Adipose tissue (tissue), 3 donors: Measurements from ENCODE around the gene EPS15. TPM values are rescaled to one million over a fixed set of nuclear protein-coding genes. Genes with fewer than 3 reads are reported as not detected.

ENCODE experiments used
- H3K27ac ChIP-seq: one replicate; pipeline ENCODE4 v1.5.1; 2013; ENCODE audit warnings: low read depth, low read length
- WGBS, 3 donors: extraction: QIAGEN DNeasy Blood & Tissue Kit; methylation state at CpG; one replicate each; pipeline ENCODE4 v1.1.7; 2013; 5-methylcytosine and 5-hydroxymethylcytosine counted together
- polyA plus RNA-seq, 3 donors: library from polyadenylated mRNA; stranded (reverse); fragments of 200-250 nt; gene quantifications; one replicate each; pipeline ENCODE4 v1.2.3, GENCODE V29; 2013
- donor health status: healthy with polysubstance abuse.
- donor health status: Bipolar disorder and iron deficiency.
- donor health status: healthy.

Gene EPS15
- polyA plus RNA-seq, 3 donors = 7.9 to 38.2 (median 16.1) TPM

DNA sequence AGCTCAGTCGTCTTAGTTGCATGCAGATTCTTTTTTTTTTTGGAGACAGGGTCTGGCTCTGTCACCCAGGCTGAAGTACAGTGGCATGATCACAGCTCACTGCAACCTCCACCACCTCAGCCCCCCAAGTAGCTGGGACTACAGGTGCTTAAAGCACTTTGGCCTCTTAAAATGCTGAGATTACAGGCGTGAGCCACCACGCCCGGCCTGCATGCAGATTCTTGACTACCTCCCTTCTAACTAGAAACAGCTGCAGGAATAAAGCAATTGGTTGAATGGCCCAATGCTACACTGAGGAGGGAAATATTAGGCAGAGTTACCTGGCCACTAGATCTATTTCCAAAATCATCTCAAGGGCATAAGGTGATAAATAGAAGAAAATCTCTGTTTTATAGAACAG, 159.2 kb downstream of the EPS15 start:
- 94 to 97% (median 96%) methylated on average over 4 of the region's 4 CpGs for WGBS, 3 donors
- H3K27ac ChIP-seq = no peak overlapping the region

DNA sequence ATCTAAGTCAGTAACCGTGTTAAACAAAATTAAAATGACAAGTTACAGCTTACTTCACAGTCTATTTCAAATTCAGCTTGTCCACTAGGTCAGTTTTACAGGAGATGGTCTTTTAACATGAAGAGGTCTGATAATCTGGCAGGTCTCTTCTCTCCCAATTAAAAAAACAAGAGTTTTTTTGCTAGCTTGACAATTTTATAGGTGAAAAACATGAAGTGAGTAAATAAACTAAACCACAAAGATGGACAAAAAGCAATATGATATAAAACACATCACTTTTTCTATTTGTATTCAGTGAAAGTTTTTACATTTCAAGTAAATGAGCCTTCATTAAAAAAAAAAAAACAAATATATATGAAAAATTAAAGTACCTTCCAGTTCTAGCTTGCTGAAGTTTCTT, 163.7 kb downstream of the EPS15 start:
- WGBS, 3 donors = 69 to 100% (median 97%) methylated on average over 1 of the region's 1 CpG
- no peak overlapping the region for H3K27ac ChIP-seq

DNA sequence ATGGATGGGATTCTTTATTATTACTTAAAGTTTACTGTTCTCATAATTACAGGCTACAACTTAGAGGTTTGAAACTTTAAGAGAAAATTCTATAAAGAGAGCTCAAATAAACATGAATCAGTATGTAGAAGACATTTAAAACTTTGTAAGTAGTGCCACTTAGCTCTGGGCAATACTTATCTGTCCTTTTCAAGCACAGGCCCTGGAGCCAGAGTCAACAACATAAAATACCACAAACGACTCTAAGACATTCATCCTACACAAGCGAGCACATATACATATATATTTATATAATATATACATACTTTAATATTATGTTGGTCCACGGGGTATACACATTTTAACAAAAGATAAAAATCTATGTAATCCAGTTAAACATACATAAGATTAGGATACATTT, 164.7 kb downstream of the EPS15 start:
- no peak overlapping the region for H3K27ac ChIP-seq
- WGBS, 3 donors = 73 to 95% (median 75%) methylated on average over 3 of the region's 3 CpGs

DNA sequence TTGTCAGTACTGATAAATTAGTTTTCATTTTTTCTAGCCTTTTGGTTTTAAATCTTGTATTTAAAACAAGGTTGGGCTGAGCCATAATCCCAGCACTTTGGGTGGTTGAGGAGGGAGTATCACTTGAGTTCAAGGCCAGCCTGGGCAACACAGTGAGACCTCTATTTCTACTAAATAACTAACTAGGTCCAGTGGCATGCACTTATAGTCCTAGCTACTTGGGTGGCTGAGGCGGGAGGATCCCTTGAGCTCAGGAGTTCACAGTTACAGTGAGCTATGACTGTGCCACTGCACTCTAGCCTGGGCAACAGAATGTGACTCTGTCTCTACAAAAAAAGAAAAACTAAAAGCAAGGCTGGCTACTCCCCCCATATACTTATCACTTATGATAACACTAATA, 167.2 kb downstream of the EPS15 start:
- 67 to 97% (median 91%) methylated on average over 1 of the region's 1 CpG for WGBS, 3 donors
- H3K27ac ChIP-seq = no peak overlapping the region

DNA sequence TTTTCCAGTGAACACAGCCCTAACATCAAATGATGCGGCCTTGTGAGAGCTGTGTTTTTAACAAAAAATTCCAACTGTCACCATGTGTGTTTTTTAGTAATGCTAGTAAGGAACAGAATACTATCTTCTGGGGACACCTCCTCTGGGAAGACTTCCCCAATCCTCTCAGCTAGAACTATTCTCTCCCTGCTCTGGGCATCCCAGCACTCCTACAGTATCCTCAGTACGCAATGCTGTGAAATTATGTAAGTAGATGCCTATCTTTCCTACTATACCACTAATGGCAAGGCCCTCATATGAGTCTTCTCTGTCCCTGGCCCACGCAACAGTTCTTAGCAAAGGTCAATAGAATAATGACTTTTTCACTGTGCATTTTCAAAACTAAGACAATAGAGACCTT, 169.2 kb downstream of the EPS15 start:
- no peak overlapping the region for H3K27ac ChIP-seq
- 96 to 99% (median 97%) methylated on average over 3 of the region's 3 CpGs for WGBS, 3 donors

DNA sequence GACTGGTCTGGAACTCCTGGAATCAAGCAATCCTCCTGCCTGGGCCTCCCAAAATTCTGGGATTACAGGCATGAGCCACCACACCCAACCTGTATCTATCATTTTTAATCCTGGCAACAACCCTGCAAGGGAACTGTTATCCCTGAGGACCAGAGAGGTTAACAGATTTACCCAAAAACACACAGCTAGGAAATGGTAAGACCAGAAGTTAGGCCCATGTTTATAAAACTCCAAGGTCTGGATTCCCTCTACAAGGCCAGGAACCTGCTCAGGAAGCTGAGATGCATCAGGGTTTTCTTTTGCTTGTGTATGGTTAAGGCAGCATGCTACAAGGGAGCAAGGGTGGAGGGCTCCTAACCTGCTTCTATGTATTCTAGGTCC, 170.9 kb downstream of the EPS15 start:
- no peak overlapping the region for H3K27ac ChIP-seq

DNA sequence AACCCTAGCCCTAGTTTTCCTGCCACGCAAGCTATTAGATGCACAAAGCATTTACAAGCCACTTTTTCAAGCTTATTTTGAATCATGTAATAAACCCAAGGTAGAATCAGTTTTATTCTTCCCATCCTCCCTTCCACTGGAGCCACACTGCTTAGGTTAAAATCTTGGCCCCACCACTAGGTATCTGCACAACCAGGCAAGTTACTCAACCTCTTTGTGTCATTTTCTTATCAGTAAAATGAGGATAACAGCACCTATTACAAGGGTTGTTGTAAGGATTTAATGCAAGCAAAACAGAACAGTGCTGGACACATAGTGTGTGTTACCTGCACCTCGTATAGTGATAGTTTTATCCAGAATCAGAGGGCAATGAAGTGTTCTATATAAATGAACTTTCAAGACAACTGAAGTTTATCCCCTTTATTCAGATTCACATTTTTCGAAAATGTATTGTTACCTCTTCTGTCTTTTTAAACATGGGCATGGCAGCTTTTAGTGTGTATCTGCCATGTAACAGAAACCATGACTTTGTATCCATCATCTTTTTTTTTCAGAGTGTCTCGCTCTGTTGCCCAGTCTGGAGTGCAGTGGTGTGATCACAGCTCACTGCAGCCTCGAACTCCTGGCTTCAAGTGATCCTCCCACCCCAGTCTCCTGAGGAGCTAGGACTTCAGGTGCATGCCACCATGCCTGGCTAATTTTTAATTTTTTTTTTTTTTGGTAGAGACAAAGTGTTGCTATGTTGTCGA, 171.5 kb downstream of the EPS15 start:
- no peak overlapping the region for H3K27ac ChIP-seq

DNA sequence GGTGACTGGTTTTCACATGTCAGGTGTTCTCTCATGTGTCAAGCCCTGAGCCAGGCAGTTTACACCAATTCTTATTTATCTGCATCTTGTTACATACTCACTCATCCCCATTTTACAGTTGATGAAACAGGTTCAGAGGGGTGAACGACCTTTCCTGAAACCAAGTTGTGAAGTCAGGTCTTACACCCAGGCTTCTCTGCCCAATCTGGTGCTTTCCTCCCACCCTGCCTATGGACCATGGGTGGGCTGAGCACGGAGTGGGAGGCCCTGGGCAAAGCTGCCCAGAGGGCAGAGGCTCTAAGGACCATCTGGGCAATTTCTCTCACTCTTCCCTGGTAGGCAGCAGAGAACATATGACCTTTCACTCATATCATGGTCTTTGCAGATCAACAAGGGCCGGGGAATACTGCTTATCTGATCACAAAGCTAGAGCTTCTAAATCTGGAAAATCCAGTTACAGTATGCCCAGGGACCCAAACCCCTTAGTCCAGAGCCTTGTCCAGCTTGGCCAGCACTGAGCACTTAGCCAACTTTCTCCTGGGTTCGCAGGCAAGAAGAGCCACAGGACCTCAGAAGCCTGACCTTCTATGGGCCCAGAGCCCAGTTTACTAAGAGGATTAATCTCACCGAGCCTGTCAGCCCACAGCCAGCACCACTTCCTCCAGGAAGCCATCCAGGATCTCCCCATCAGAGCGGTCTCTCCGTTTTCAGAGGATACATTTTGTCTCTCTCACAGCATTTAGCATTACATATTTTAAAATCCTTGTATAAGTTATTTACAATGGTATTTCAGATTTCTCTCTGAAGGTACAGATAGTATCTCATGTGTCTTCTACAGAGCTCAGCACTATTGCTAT, 172.8 kb downstream of the EPS15 start:
- WGBS, 3 donors = 65 to 68% (median 66%) methylated on average over 7 of the region's 7 CpGs
- no peak overlapping the region for H3K27ac ChIP-seq

More for the DNA sequence above, 171.5 kb downstream of the EPS15 start:
- WGBS, 3 donors = 88 to 89% (median 88%) methylated on average over 6 of the region's 6 CpGs

DNA sequence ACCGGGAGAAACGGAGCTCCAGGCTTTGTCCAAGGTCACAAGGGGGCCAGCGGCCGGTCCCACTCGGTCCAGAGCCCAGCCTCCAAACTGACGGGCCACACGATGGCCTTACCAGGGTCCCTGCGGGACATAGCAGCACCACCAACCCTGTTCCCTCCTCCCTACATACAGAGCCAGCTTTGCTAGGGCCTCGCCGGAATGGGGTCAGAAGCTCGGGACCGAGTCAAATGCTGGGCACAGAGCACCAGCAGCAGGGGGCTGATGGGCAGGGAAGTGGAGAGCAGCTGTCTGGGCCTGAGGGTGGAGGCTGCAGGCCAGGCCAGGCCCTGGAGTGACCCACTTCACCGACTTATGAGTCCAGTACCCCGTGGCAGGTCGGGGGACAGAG, 173.8 kb downstream of the EPS15 start:
- no peak overlapping the region for H3K27ac ChIP-seq
- 47 to 58% (median 54%) methylated on average over 15 of the region's 15 CpGs for WGBS, 3 donors

DNA sequence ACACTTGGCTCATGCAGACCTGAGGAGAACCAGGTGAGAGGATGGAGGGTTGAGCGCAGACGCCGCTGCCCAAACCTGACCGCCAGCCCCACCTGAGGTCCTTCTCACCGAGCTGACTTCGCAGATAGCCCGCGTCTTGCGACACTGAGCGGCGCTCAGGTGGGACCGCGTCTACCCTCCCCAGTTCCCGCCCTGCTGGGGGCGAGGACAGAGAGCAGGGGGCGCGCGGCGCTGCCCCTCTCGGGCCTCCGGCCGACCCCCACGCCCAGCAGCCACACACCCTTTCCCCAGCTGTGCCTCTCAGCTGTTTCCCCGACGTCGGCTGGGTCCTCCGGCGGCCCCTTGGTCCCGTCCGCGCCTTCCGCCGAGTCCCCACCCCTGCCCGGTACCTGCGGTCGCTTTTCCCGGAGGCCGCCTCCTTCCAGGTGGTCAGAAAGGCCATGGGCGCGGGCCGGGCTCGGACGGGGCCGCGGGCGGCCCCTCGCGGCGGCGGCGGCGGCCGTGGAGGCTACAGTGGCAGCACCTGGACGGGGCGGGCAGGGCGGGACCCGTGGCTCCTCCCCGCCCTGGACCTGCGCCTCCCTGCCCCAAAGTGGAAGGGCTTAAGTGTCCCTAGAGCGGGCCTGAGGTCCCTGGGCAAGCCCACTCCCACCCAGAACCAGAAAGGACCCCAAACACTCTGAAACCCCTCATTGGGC, 174.3 kb downstream of the EPS15 start:
- 6 to 7% (median 6%) methylated on average over 36 to 60 of the region's 60 CpGs for WGBS, 3 donors
- H3K27ac ChIP-seq = no peak overlapping the region

DNA sequence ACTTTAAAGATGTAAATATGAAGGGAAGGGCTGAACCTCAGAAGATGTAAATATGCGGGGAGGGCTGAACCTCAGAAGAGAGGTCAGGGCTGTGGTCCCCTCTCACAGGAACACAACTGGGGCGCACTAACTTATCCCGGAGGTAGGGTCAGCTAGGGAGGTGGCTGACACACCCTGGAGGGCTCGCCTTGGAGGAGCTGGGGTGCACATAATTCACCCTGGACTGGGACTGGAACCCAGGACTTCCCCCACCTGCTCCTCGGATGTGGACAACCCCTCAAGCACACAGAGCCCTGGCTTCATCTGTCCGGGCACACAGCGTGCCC, 174.8 kb downstream of the EPS15 start:
- WGBS, 3 donors = 62 to 72% (median 69%) methylated on average over 7 of the region's 7 CpGs
- H3K27ac ChIP-seq = no peak overlapping the region

DNA sequence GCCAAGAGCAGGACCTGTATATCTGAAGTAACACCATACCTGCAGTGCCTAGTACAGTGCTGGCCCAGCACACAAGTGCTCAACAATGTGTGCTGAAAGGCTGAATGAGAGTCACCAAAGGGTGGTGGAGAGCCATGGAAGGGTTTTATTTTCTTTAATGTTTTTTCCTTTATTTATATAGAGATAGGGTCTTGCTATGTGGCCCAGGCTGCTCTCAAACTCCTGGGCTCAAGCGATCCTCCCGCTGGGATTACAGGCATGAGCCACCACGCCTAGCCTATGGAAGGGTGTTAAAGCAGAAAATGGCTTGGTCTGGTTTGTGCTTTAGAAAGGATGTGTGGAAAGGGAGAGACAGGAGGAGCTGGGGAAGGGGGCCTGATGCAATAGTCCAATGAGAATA, 175.4 kb downstream of the EPS15 start:
- 89 to 93% (median 92%) methylated on average over 3 of the region's 3 CpGs for WGBS, 3 donors
- H3K27ac ChIP-seq = no peak overlapping the region

DNA sequence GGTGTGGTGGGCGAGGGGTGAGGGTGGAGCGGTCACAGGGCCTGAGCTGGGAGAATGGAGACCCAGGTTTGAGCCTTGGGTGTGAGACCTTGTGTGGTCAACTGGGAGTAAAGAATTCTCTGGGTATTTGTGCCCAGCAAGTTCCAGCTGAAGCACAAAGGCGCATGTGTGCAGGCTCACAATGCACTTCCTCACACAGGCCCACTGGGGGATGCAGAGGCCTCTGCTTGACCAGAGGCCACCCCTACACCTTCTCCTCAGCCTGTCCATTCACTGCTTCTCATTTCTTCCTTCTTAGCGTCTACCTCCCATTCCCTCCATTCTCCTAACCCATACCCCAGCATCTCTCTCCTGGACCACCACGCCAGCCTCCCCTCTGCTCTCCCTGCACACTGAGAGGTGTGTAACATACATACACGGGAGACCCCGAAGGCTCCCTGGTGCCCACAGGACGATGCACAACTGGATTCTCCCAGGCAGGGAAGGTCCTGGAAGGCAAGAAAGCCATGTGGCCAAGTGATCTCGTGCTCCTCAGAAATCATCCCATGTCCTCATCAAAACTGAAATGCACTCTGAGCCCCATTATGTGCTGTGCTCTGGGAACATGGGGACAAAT, 176.4 kb downstream of the EPS15 start:
- WGBS, 3 donors = 91 to 95% (median 92%) methylated on average over 9 of the region's 9 CpGs
- H3K27ac ChIP-seq = no peak overlapping the region

DNA sequence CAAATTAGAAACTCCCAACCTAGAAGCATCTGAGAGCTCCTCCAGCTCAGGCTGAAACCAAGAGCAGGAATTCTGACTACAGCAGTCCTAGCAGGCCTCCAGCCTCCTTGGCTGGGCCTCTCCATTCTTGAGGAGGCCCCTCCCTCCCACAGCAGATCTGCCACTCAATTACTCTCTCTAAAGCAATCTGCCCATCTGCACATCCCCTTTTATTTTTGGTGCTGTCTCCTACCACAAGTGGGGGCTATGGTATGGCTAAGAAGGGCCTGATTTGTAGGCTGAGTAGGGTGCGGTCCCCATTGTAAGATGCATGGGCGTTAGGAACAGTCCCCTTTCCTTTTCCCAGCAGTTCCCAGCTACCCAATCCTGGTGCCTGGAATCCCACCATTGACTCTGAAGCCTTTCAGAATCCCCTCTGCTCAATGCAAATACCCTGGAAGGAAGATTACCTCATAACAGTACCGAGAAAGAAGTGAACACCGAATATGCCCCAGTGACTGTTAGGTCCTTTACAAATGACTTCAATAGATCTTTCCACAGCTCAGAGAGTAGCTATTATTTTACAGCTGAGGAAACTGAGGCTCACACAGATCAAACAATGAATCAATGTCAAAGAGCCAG, 177.1 kb downstream of the EPS15 start:
- no peak overlapping the region for H3K27ac ChIP-seq
- 80 to 94% (median 84%) methylated on average over 4 of the region's 4 CpGs for WGBS, 3 donors

DNA sequence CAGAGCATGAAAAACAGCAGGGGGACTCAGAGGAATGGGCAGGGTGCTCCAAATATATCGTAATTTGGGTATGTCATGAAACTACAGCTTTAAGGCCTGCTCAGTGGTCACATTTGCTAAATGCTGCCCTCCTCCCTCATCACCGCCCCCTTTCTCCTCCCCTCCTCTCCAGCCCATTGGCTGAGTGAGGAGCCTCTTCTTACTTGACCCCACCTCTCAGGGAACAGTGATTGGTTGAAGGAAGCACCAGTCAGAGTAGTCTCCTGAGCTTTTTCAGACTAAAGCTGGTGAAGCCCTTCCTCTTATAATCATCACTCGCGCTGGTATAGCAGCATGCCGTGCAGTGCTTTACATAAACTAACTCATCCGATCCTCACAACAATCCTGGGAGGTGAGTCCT, 178.7 kb downstream of the EPS15 start:
- 96 to 98% (median 96%) methylated on average over 6 of the region's 6 CpGs for WGBS, 3 donors
- H3K27ac ChIP-seq = no peak overlapping the region

DNA sequence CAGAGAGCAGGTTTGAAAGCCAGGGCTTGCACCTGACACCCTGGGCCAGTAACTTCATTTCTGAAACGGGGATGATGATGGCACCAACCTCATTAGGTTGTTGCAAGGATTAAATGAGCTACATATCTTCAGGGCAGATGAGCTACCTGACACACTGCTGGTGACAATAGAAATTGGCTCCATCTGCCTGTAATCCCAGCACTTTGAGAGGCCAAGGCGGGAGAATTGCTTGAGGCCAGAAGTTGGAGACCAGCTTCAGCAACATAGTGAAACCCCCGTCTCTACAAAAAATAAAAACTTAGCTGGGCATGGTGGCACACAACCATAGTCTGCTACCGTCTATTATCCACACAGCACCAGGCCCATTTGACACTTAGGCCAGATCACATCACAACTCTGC, 182.4 kb downstream of the EPS15 start:
- WGBS, 3 donors = 91 to 94% (median 92%) methylated on average over 4 of the region's 4 CpGs
- H3K27ac ChIP-seq = no peak overlapping the region

DNA sequence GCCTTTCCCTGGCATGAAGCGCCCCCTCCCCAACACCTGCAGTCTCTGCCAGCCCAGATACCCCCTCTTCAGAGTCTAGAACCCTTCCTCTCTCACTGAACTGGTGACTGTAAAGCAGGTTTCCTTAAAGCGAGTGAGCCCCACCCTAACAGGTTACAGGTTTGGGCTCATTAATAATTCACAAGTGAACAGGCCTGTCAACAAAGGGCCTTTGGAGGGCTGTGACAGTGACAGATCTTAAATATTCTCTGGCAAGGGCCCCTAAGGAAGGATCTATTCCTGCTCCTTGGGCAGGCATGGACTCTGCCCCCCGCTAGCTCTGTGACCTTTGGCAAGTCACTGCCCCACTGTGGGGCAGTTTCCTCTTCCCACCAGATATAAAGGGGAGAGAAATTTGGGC, 183.1 kb downstream of the EPS15 start:
- no peak overlapping the region for H3K27ac ChIP-seq
- 70 to 95% (median 86%) methylated on average over 3 of the region's 3 CpGs for WGBS, 3 donors

DNA sequence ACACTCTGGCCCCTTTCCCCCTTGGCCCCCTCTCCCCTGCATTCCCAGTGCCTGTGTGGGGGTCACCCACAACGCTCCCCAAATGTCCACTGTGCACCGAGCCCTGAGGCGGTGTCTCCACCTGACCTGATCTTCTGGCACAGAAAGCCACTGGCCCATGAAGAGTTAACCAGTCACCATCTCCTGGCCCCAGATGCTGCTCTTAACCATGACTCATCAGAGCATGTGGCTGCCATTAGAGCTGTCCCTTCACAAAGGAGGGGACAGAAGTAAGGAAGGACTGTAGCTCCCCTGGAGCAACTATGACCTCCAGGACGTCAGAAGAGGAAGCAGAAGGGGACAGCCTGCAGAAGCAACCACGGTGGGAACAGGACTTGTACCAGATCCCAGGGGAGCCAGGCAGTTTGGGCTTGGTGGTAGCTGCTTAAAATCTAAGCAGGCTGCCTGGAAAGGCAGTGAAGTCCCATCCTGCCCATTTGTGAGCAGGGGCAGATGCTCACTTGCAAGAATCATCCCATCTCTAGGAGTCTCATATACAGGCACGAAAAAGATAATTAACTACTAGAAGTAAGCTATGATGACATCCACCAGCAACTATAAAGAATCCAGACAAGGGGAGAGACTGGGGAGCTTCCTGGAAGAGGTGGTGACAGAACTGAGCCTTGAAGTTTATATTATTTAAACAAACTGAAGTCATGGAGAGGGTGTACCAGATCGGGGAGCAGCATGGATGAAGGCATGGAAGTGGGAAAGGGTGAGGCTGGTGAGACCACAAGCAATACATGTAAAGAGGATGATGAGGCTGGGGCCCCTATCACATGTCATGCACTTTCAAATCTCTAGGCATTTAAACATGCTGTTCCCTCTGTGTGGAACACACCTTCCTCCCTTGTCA, 187.6 kb downstream of the EPS15 start:
- 48 to 55% (median 54%) methylated on average over 7 of the region's 7 CpGs for WGBS, 3 donors
- H3K27ac ChIP-seq = no peak overlapping the region
